K562 (cell line): ENCODE data around the gene GULP1. TPM values are rescaled to one million over a fixed set of nuclear protein-coding genes. Genes with fewer than 3 reads are reported as not detected.

Experiments used
- ATAC-seq: fragments of 200-7000 bp; cut with Tn5 transposase; 3 replicates; pipeline ENCODE4 v1.9.1; 2020; ENCODE audit warnings: moderate library complexity
- BruUV-seq: library from RNA; stranded (reverse); fragments of 400-500 nt; replicated peaks from 2 replicates; lab custom pipeline; 2021; lab: Mats Ljungman, UMichigan
- CTCF ChIA-PET: fragments of 300-600 bp; formaldehyde crosslinking; extraction: SDS; loops from one replicate; lab custom pipeline; 2021; ENCODE audit warnings: low intra/inter-chr PET ratio; lab: Yijun Ruan, JAX
- POLR2A ChIA-PET: fragments of 300-600, 350-650 bp; sonication (Branson Sonifier 250); formaldehyde crosslinking; extraction: SDS; loops from one replicate; lab custom pipeline; 2021; ENCODE audit warnings: antibody characterized with exemption, inconsistent platforms; lab: Yijun Ruan, JAX
- DNase-seq, 4 experiments: peaks; one replicate each; pipeline versions ENCODE4 v3.0.0 to v3.0.0-alpha.2; 2011 to 2018; ENCODE audit warnings: low spot score in 3 of 4, mixed read lengths in 3 of 4; ENCODE audit errors: extremely low read depth in 1 of 4
- FAIRE-seq: peaks from 2 replicates; lab custom pipeline; 2011; peaks lifted over from hg19 to GRCh38; lab: Jason Lieb, UNC
- H2AFZ ChIP-seq: 2 replicates; pipeline ENCODE4 v1.6.0; 2011; ENCODE audit warnings: low read depth, low read length, control low read depth, inconsistent platforms
- H3K27ac ChIP-seq: fragments of 200-600 bp; 3 replicates; pipeline ENCODE4 v1.8.0; 2011; ENCODE audit warnings: low read depth, mild to moderate bottlenecking, control low read depth, inconsistent platforms, low read length, moderate library complexity, mixed read lengths; ENCODE audit errors: extremely low read depth
- H3K27me3 ChIP-seq, 2 experiments: fragments of 300-600 bp in 1 of 2; 2 replicates in 1 of 2; 3 replicates in 1 of 2; pipeline versions ENCODE4 v1.6.0 to v1.8.0; 2011; ENCODE audit warnings: inconsistent platforms in 2 of 2, low read length in 2 of 2, mild to moderate bottlenecking in 1 of 2, mixed read lengths in 1 of 2, moderate library complexity in 1 of 2; ENCODE audit not compliant: control insufficient read depth in 2 of 2, insufficient read depth in 2 of 2
- H3K36me3 ChIP-seq: fragments of 300-600 bp; 3 replicates; pipeline ENCODE4 v1.8.0; 2011; ENCODE audit warnings: mild to moderate bottlenecking, low read length, inconsistent platforms; ENCODE audit not compliant: control insufficient read depth, insufficient read depth
- H3K4me1 ChIP-seq, 2 experiments: fragments of 200-600 bp in 1 of 2; replicated peaks in 1 of 2; 2 replicates in 1 of 2; 3 replicates in 1 of 2; pipeline versions ENCODE4 v1.5.1 to v1.8.0; 2011; ENCODE audit warnings: inconsistent platforms in 2 of 2, low read length in 2 of 2, mild to moderate bottlenecking in 1 of 2, mixed read lengths in 1 of 2, moderate library complexity in 1 of 2; ENCODE audit not compliant: control insufficient read depth in 2 of 2, insufficient read depth in 2 of 2
- H3K4me2 ChIP-seq: 2 replicates; pipeline ENCODE4 v1.6.1; 2011; ENCODE audit warnings: low read length, control low read depth, inconsistent platforms, mixed read lengths; ENCODE audit not compliant: insufficient read depth
- H3K4me3 ChIP-seq: fragments of 200-600 bp; sonication (generic), shearing (Covaris generic); 2 replicates; pipeline ENCODE4 v1.5.1; 2016; ENCODE audit warnings: control low read depth, inconsistent platforms
- H3K79me2 ChIP-seq: fragments of 200-600 bp; 3 replicates; pipeline ENCODE4 v1.8.0; 2011; ENCODE audit warnings: low read length, inconsistent platforms; ENCODE audit not compliant: control insufficient read depth, insufficient read depth
- H3K9ac ChIP-seq, 2 experiments: 2 replicates each; pipeline versions ENCODE4 v1.6.0 to v1.6.1; 2011; ENCODE audit warnings: low read depth in 2 of 2, low read length in 2 of 2, control low read depth in 1 of 2, inconsistent platforms in 1 of 2, mild to moderate bottlenecking in 1 of 2, mixed read lengths in 1 of 2; ENCODE audit not compliant: insufficient read depth in 1 of 2
- H3K9me1 ChIP-seq: one replicate; pipeline ENCODE4 v1.6.0; 2011; ENCODE audit warnings: inconsistent platforms, mild to moderate bottlenecking, low read length, moderate library complexity; ENCODE audit not compliant: control insufficient read depth, insufficient read depth
- H3K9me3 ChIP-seq: replicated peaks from 2 replicates; pipeline ENCODE4 v1.5.1; 2011; ENCODE audit warnings: low read depth, low read length, inconsistent platforms; ENCODE audit not compliant: control insufficient read depth, insufficient read depth
- H4K20me1 ChIP-seq: replicated peaks from 2 replicates; pipeline ENCODE4 v1.6.1; 2011; ENCODE audit warnings: low read length, inconsistent platforms, mixed read lengths; ENCODE audit not compliant: control insufficient read depth, insufficient read depth
- E2F1 ChIP-seq: sonication (generic); formaldehyde crosslinking; IDR thresholded peaks from 2 replicates; pipeline ENCODE4 v1.8.1; 2023; ENCODE audit warnings: mild to moderate bottlenecking, missing genetic modification reagents, moderate library complexity
- E2F3 ChIP-seq: fragments of 250-450 bp; sonication (Bioruptor Pico); IDR thresholded peaks from 2 replicates; pipeline ENCODE4 v1.4.0; 2020; ENCODE audit warnings: mild to moderate bottlenecking
- MBD1 ChIP-seq: fragments of 250-450 bp; sonication (Bioruptor Pico); IDR thresholded peaks from 2 replicates; pipeline ENCODE4 v1.8.0; 2022; ENCODE audit warnings: inconsistent platforms
- MEIS2 ChIP-seq: fragments of 450-650 bp; IDR thresholded peaks from 2 replicates; pipeline ENCODE4 v1.6.1; 2014; ENCODE audit warnings: mild to moderate bottlenecking; ENCODE audit not compliant: partially characterized antibody
- MXD1 ChIP-seq: fragments of 250-450 bp; sonication (Bioruptor Pico); IDR thresholded peaks from 2 replicates; pipeline ENCODE4 v1.8.0; 2021; ENCODE audit warnings: borderline replicate concordance, mild to moderate bottlenecking, moderate library complexity; ENCODE audit not compliant: poor library complexity, severe bottlenecking
- RNF219 ChIP-seq: fragments of 250-450 bp; sonication (Bioruptor Pico); IDR thresholded peaks from 2 replicates; pipeline ENCODE4 v1.5.0; 2022; ENCODE audit warnings: mild to moderate bottlenecking
- SP2 ChIP-seq: IDR thresholded peaks from 2 replicates; pipeline ENCODE4 v1.6.1; 2011; ENCODE audit warnings: mild to moderate bottlenecking, low read depth, low read length, moderate library complexity; ENCODE audit not compliant: poor library complexity, severe bottlenecking; ENCODE audit errors: extremely low read depth
- ZC3H8 ChIP-seq: fragments of 450-650 bp; IDR thresholded peaks from 2 replicates; pipeline ENCODE4 v1.6.1; 2017
- ZMIZ1 ChIP-seq, 2 experiments: fragments of 150-350 bp in 1 of 2; IDR thresholded peaks; 2 replicates each; pipeline ENCODE4 v1.6.1; 2012 to 2016; ENCODE audit warnings: low read depth in 2 of 2, low read length in 2 of 2, mild to moderate bottlenecking in 1 of 2, moderate library complexity in 1 of 2
- ZNF316 ChIP-seq: fragments of 450-650 bp; IDR thresholded peaks from 2 replicates; pipeline ENCODE4 v1.6.1; 2016
- ZNF717 ChIP-seq: fragments of 250-450 bp; sonication (Bioruptor Pico); IDR thresholded peaks from 2 replicates; pipeline ENCODE4 v1.5.0; 2021
- WGBS: fragments of 100-300 bp; shearing (Covaris generic); methylation state at CpG from one replicate; pipeline ENCODE4 v1.1.6; 2016; ENCODE audit warnings: low coverage, mixed read lengths; ENCODE audit not compliant: insufficient coverage; ENCODE audit errors: missing lambda C conversion rate; 5-methylcytosine and 5-hydroxymethylcytosine counted together
- in situ Hi-C: fragments of 300-500 bp; cut with MboI; formaldehyde crosslinking; loops from 4 replicates; pipeline ENCODE4 v1.15.0; 2018; ENCODE audit warnings: inconsistent platforms, mixed read lengths
- intact Hi-C: fragments of 100-400 bp; cut with micrococcal nuclease; formaldehyde crosslinking; loops from 2 replicates; pipeline ENCODE4 v1.14.2; 2022
- polyA plus RNA-seq, 8 experiments: library from polyadenylated mRNA; depleted of rRNA in 4 of 8; stranded (reverse) in 5 of 8; unstranded in 3 of 8; fragments of >200 nt; fragmentation: Nextera tagmentation in 2 of 8; fragmentation: Illumina TruSeq in 1 of 8; extraction: Ambion mirVana in 2 of 8; extraction: Trizol in 1 of 8; gene quantifications; 2 replicates each; pipeline versions ENCODE4 v1.2.1 to v1.2.3, GENCODE V29; 2011 to 2014; ENCODE audit warnings: inconsistent platforms in 1 of 8, missing spikeins in 1 of 8
- total RNA-seq, 7 experiments: library from RNA; depleted of rRNA in 6 of 7; stranded (reverse); fragments of >200 nt in 6 of 7; fragmentation: Illumina TruSeq in 2 of 7; extraction: Trizol in 2 of 7; gene quantifications; 2 replicates each; pipeline versions ENCODE4 v1.2.1 to v1.2.3, GENCODE V29; 2011 to 2021; ENCODE audit warnings: low replicate concordance in 1 of 7

The GULP1 gene
- total and polyA plus RNA-seq, 9 of the 15 experiments (the other 6 are each of a cell fraction or from before 2014, with no cell fraction given) = 8.5 to 25.3 (median 19.5) TPM

GRCh38 chr2:188475945-188476344 lies 184.3 kb downstream of the GULP1 start (continued):
- TF ChIP-seq MBD1 (CRISPR knock-in tag) (no peak), MEIS2 (peak; percentile 75), RNF219 (CRISPR knock-in tag) (no peak), ZC3H8 (no peak)
- TF ChIP-seq, all 486 proteins: peak for 6

- Histone ChIP-seq H3K9me1 (no peaks in the 10 kb centered on the region), H4K20me1 (no peaks in the 10 kb centered on the region), H3K36me3 (no peaks in the 10 kb centered on the region), H3K27me3 (no peaks in the 10 kb centered on the region), H3K9ac (no peak overlapping the region), H3K79me2 (no peaks in the 10 kb centered on the region), H2AFZ (no peak overlapping the region), H3K27ac (no peak overlapping the region), H3K4me1 (0 out of 5 replicates have a peak, but pooled peaks cover 0 to 4% of the 10 kb centered on the region in 2 experiments), H3K9me3 (no peaks in the 10 kb centered on the region), H3K4me2 (no peak overlapping the region), H3K4me3 (no peak overlapping the region)
- ChIA-PET CTCF (no interaction called here), POLR2A (no interaction called here)
- DNase-seq (no peak), ATAC-seq (no peak), FAIRE-seq (no peak)
- intact Hi-C loops (no loop called here), in situ Hi-C loops (no loop called here)
- 39% methylated on average over 5 of the region's 5 CpGs for WGBS
- no TSS peak for BruUV-seq
- no peak for TF ChIP-seq E2F1 (CRISPR knock-in tag)
- TF ChIP-seq MXD1 (CRISPR knock-in tag) = no peak
- TF ChIP-seq ZNF316 = peak; percentile 26; the same call in 1 of the 2 replicates
- no peak for TF ChIP-seq SP2
- no peak for TF ChIP-seq ZMIZ1 (IDR thresholded peaks at IDR 0.05; ENCODE audit: low read depth in 2 of 2, low read length in 2 of 2)
- no peak for TF ChIP-seq E2F3
- TF ChIP-seq ZNF717 = no peak
Observed at GRCh38 chr2:188477564-188478103, 186.0 kb downstream of the GULP1 start.
